Neural progenitor cell (in vitro differentiated cells): ENCODE measurements around the gene CDH23. TPM values are rescaled to one million over a fixed set of nuclear protein-coding genes. Genes with fewer than 3 reads are reported as not detected.
A peak's percentile ranks its signal among the peaks of the same experiment; 100 is the strongest.

Experiments
- DNase-seq: peaks from one replicate; pipeline ENCODE4 v3.0.0-alpha.2; 2016; ENCODE audit warnings: low spot score
- H2AFZ ChIP-seq: fragments of 200-600 bp; sonication (generic); replicated peaks from 2 replicates; pipeline ENCODE4 v1.6.1; 2016; ENCODE audit warnings: antibody characterized with exemption
- H3F3A ChIP-seq: fragments of 200-600 bp; sonication (generic); 2 replicates; pipeline ENCODE4 v1.6.1; 2016; ENCODE audit warnings: antibody characterized with exemption, low read depth
- H3K27ac ChIP-seq: fragments of 200-600 bp; sonication (generic); 2 replicates; pipeline ENCODE4 v1.5.1; 2016; ENCODE audit warnings: mild to moderate bottlenecking
- H3K27me3 ChIP-seq: fragments of 200-600 bp; sonication (generic); 2 replicates; pipeline ENCODE4 v1.6.1; 2016; ENCODE audit warnings: mild to moderate bottlenecking, moderate library complexity
- H3K36me3 ChIP-seq: fragments of 200-600 bp; sonication (generic); 2 replicates; pipeline ENCODE4 v1.5.1; 2016
- H3K4me1 ChIP-seq: fragments of 200-600 bp; sonication (generic); 2 replicates; pipeline ENCODE4 v1.6.1; 2016; ENCODE audit warnings: mixed run types
- H3K4me2 ChIP-seq: fragments of 200-600 bp; sonication (generic); 2 replicates; pipeline ENCODE4 v1.6.1; 2016
- H3K4me3 ChIP-seq: fragments of 200-600 bp; sonication (generic); 2 replicates; pipeline ENCODE4 v1.5.1; 2016
- H3K79me2 ChIP-seq: fragments of 200-600 bp; sonication (generic); 2 replicates; pipeline ENCODE4 v1.6.1; 2016; ENCODE audit warnings: low read depth
- H3K9ac ChIP-seq: fragments of 200-600 bp; sonication (generic); 2 replicates; pipeline ENCODE4 v1.6.1; 2016
- H3K9me3 ChIP-seq: fragments of 200-600 bp; sonication (generic); 2 replicates; pipeline ENCODE4 v1.5.1; 2016; ENCODE audit warnings: low read depth
- H4K20me1 ChIP-seq: fragments of 200-600 bp; sonication (generic); 2 replicates; pipeline ENCODE4 v1.6.1; 2016; ENCODE audit warnings: low read depth
- H3K27ac Mint-ChIP-seq: 3 replicates; pipeline ENCODE4 v1.8.0; 2021; ENCODE audit warnings: mixed read lengths
- H3K27me3 Mint-ChIP-seq: 2 replicates; pipeline ENCODE4 v1.8.0; 2022; ENCODE audit warnings: low read depth, mild to moderate bottlenecking, inconsistent platforms, moderate library complexity, mixed read lengths; ENCODE audit not compliant: insufficient read depth
- H3K36me3 Mint-ChIP-seq: 3 replicates; pipeline ENCODE4 v1.8.0; 2021; ENCODE audit warnings: mixed read lengths
- H3K4me1 Mint-ChIP-seq: 3 replicates; pipeline ENCODE4 v1.8.0; 2021; ENCODE audit warnings: mixed read lengths
- H3K4me3 Mint-ChIP-seq: 3 replicates; pipeline ENCODE4 v1.8.0; 2021; ENCODE audit warnings: mild to moderate bottlenecking, moderate library complexity, mixed read lengths
- H3K9me3 Mint-ChIP-seq: 3 replicates; pipeline ENCODE4 v1.8.0; 2020; ENCODE audit warnings: mixed read lengths
- CTCF ChIP-seq: fragments of 200-600 bp; sonication (generic); IDR thresholded peaks from 2 replicates; pipeline ENCODE4 v1.5.1; 2017; ENCODE audit warnings: antibody characterized with exemption, mild to moderate bottlenecking
- EZH2 ChIP-seq: fragments of 200-600 bp; sonication (generic); IDR thresholded peaks from 2 replicates; pipeline ENCODE4 v1.6.1; 2017; ENCODE audit warnings: antibody characterized with exemption, mild to moderate bottlenecking, moderate library complexity
- EZH2phosphoT487 ChIP-seq: fragments of 200-600 bp; sonication (generic); IDR thresholded peaks from 2 replicates; pipeline ENCODE4 v1.6.1; 2017; ENCODE audit warnings: antibody characterized with exemption
- total RNA-seq: library from RNA; depleted of rRNA; stranded (reverse); fragments of >200 nt; gene quantifications from 2 replicates; pipeline ENCODE4 v1.2.3, GENCODE V29; 2015; ENCODE audit warnings: low replicate concordance

The CDH23 gene
- total RNA-seq, 1 donor from 2014 or later: 5.9 TPM

GRCh38 chr10:71761105-71761511 lies 364.4 kb downstream of the CDH23 start:
- TF ChIP-seq CTCF (no peak), EZH2 (no peak), EZH2phosphoT487 (no peak)
- H3K4me1 Mint-ChIP-seq: peaks cover 23% of the 10 kb centered on the region
- no peaks in the 10 kb centered on the region for H3K36me3 Mint-ChIP-seq
- no peak for DNase-seq
- no peaks in the 10 kb centered on the region for H3K9me3 Mint-ChIP-seq
- Histone ChIP-seq H2AFZ (no peak overlapping the region), H3K4me3 (no peak overlapping the region), H3K27me3 (no peaks in the 10 kb centered on the region), H3F3A (peaks cover 7% of the 10 kb centered on the region), H3K27ac (no peak overlapping the region), H3K36me3 (no peaks in the 10 kb centered on the region), H3K79me2 (no peaks in the 10 kb centered on the region), H3K4me1 (peaks cover 14% of the 10 kb centered on the region), H4K20me1 (no peaks in the 10 kb centered on the region), H3K9me3 (no peaks in the 10 kb centered on the region), H3K9ac (no peak overlapping the region), H3K4me2 (no peak overlapping the region)
- H3K27ac Mint-ChIP-seq: no peak overlapping the region
- no peak overlapping the region for H3K4me3 Mint-ChIP-seq
- H3K27me3 Mint-ChIP-seq: peaks cover 14% of the 10 kb centered on the region

GRCh38 chr10:71761541-71762113 lies 364.9 kb downstream of the CDH23 start:
- DNase-seq: no peak
- Histone ChIP-seq H4K20me1 (no peaks in the 10 kb centered on the region), H3K9me3 (no peaks in the 10 kb centered on the region), H3K4me2 (no peak overlapping the region), H2AFZ (no peak overlapping the region), H3F3A (peaks cover 6% of the 10 kb centered on the region), H3K27ac (no peak overlapping the region), H3K9ac (no peak overlapping the region), H3K79me2 (no peaks in the 10 kb centered on the region), H3K4me3 (no peak overlapping the region), H3K4me1 (peaks cover 14% of the 10 kb centered on the region), H3K36me3 (no peaks in the 10 kb centered on the region), H3K27me3 (no peaks in the 10 kb centered on the region)
- Mint-ChIP-seq H3K27me3 (peaks cover 14% of the 10 kb centered on the region), H3K4me3 (no peak overlapping the region), H3K4me1 (peaks cover 22% of the 10 kb centered on the region), H3K27ac (no peak overlapping the region), H3K9me3 (no peaks in the 10 kb centered on the region), H3K36me3 (no peaks in the 10 kb centered on the region)
- TF ChIP-seq EZH2phosphoT487 (no peak), CTCF (peak; percentile 28)

GRCh38 chr10:71762324-71762723 lies 365.6 kb downstream of the CDH23 start:
- Histone ChIP-seq H3K79me2 (no peaks in the 10 kb centered on the region), H3K27me3 (no peaks in the 10 kb centered on the region), H3K4me2 (no peak overlapping the region), H3K9me3 (no peaks in the 10 kb centered on the region), H3K27ac (no peak overlapping the region), H3K4me3 (no peak overlapping the region), H3K36me3 (no peaks in the 10 kb centered on the region), H3K9ac (no peak overlapping the region), H2AFZ (no peak overlapping the region), H3K4me1 (peaks cover 7% of the 10 kb centered on the region), H4K20me1 (no peaks in the 10 kb centered on the region), H3F3A (no peaks in the 10 kb centered on the region)
- no peak for DNase-seq
- H3K36me3 Mint-ChIP-seq: no peaks in the 10 kb centered on the region
- TF ChIP-seq CTCF: no peak
- no peak for TF ChIP-seq EZH2phosphoT487
- TF ChIP-seq EZH2: no peak
- no peak overlapping the region for H3K27ac Mint-ChIP-seq
- no peaks in the 10 kb centered on the region for H3K9me3 Mint-ChIP-seq
- no peak overlapping the region for H3K4me3 Mint-ChIP-seq
- H3K4me1 Mint-ChIP-seq: peaks cover 21% of the 10 kb centered on the region
- H3K27me3 Mint-ChIP-seq: peaks cover 14% of the 10 kb centered on the region
